H9 (cell line): Measurements from ENCODE around the gene RPE65. TPM values are rescaled to one million over a fixed set of nuclear protein-coding genes. Genes with fewer than 3 reads are reported as not detected.

Source experiments
- DNase-seq: peaks from one replicate; pipeline ENCODE4 v3.0.0-alpha.2; 2017
- H2AFZ ChIP-seq: one replicate; pipeline ENCODE4 v1.6.1; 2013; ENCODE audit warnings: mild to moderate bottlenecking, low read length, control low read depth, moderate library complexity
- H2AK5ac ChIP-seq: 2 replicates; pipeline ENCODE4 v1.6.1; 2013; ENCODE audit warnings: low read length, control low read depth, mixed read lengths; ENCODE audit not compliant: insufficient read length
- H2BK120ac ChIP-seq: one replicate; pipeline ENCODE4 v1.6.1; 2013; ENCODE audit warnings: low read depth, mild to moderate bottlenecking, low read length, control low read depth, inconsistent platforms; ENCODE audit not compliant: poor library complexity, severe bottlenecking
- H2BK12ac ChIP-seq: 2 replicates; pipeline ENCODE4 v1.6.1; 2013; ENCODE audit warnings: low read length, control low read depth, mixed read lengths, low read depth; ENCODE audit not compliant: insufficient read length
- H2BK15ac ChIP-seq: 2 replicates; pipeline ENCODE4 v1.6.1; 2013; ENCODE audit warnings: low read depth, low read length, control low read depth
- H2BK20ac ChIP-seq: one replicate; pipeline ENCODE4 v1.6.1; 2013; ENCODE audit warnings: low read depth, mild to moderate bottlenecking, low read length, control low read depth, inconsistent platforms; ENCODE audit not compliant: poor library complexity, severe bottlenecking
- H2BK5ac ChIP-seq: 2 replicates; pipeline ENCODE4 v1.6.1; 2013; ENCODE audit warnings: low read length, control low read depth, mixed read lengths; ENCODE audit not compliant: insufficient read length
- H3K14ac ChIP-seq: 2 replicates; pipeline ENCODE4 v1.6.1; 2013; ENCODE audit warnings: low read length, control low read depth; ENCODE audit not compliant: insufficient read depth
- H3K18ac ChIP-seq: 2 replicates; pipeline ENCODE4 v1.6.1; 2013; ENCODE audit warnings: low read depth, mild to moderate bottlenecking, mixed read lengths, low read length, control low read depth; ENCODE audit not compliant: insufficient read length
- H3K23ac ChIP-seq: 2 replicates; pipeline ENCODE4 v1.6.1; 2013; ENCODE audit warnings: low read length, control low read depth, mixed read lengths, low read depth; ENCODE audit not compliant: insufficient read length
- H3K23me2 ChIP-seq: 2 replicates; pipeline ENCODE4 v1.6.1; 2013; ENCODE audit warnings: low read depth, mild to moderate bottlenecking, mixed read lengths, low read length, control low read depth; ENCODE audit not compliant: insufficient read length, poor library complexity, severe bottlenecking
- H3K27ac ChIP-seq: 2 replicates; pipeline ENCODE4 v1.5.1; 2013; ENCODE audit warnings: low read length, control low read depth, mixed read lengths, low read depth; ENCODE audit not compliant: insufficient read length
- H3K27me3 ChIP-seq: 2 replicates; pipeline ENCODE4 v1.6.1; 2013; ENCODE audit warnings: low read length, control low read depth, inconsistent platforms; ENCODE audit not compliant: insufficient read depth
- H3K4ac ChIP-seq: 2 replicates; pipeline ENCODE4 v1.6.1; 2013; ENCODE audit warnings: low read depth, mild to moderate bottlenecking, control low read depth, inconsistent platforms, low read length, moderate library complexity
- H3K4me1 ChIP-seq: 2 replicates; pipeline ENCODE4 v1.6.1; 2013; ENCODE audit warnings: low read length, control low read depth, inconsistent platforms; ENCODE audit not compliant: insufficient read depth
- H3K4me2 ChIP-seq: 2 replicates; pipeline ENCODE4 v1.6.1; 2013; ENCODE audit warnings: low read length, control low read depth, mixed read lengths; ENCODE audit not compliant: insufficient read length, insufficient read depth
- H3K56ac ChIP-seq: 2 replicates; pipeline ENCODE4 v1.6.1; 2013; ENCODE audit warnings: low read depth, mild to moderate bottlenecking, mixed read lengths, low read length, control low read depth; ENCODE audit not compliant: insufficient read length
- H3K79me1 ChIP-seq: 2 replicates; pipeline ENCODE4 v1.6.1; 2013; ENCODE audit warnings: low read depth, mild to moderate bottlenecking, moderate library complexity, low read length, control low read depth, inconsistent platforms; ENCODE audit not compliant: insufficient read depth, poor library complexity, severe bottlenecking
- H3K79me2 ChIP-seq: 2 replicates; pipeline ENCODE4 v1.6.1; 2013; ENCODE audit warnings: low read length, control low read depth, inconsistent platforms; ENCODE audit not compliant: insufficient read depth
- H3K9ac ChIP-seq: 2 replicates; pipeline ENCODE4 v1.6.1; 2013; ENCODE audit warnings: low read length, control low read depth, mixed read lengths; ENCODE audit not compliant: insufficient read length; ENCODE audit errors: extremely low read depth
- H3K9me3 ChIP-seq: one replicate; pipeline ENCODE4 v1.6.1; 2013; ENCODE audit warnings: low read depth, low read length, inconsistent platforms; ENCODE audit not compliant: control insufficient read depth
- H3T11ph ChIP-seq: one replicate; pipeline ENCODE4 v1.6.1; 2013; ENCODE audit warnings: mild to moderate bottlenecking, low read length, control low read depth, inconsistent platforms
- H4K20me1 ChIP-seq: one replicate; pipeline ENCODE4 v1.6.1; 2013; ENCODE audit not compliant: control insufficient read depth, insufficient read length, insufficient read depth
- H4K5ac ChIP-seq: 2 replicates; pipeline ENCODE4 v1.6.1; 2013; ENCODE audit warnings: low read depth, mild to moderate bottlenecking, mixed read lengths, low read length, control low read depth; ENCODE audit not compliant: insufficient read length
- H4K8ac ChIP-seq: replicated peaks from 2 replicates; pipeline ENCODE4 v1.6.1; 2013; ENCODE audit warnings: low read length, control low read depth, mixed read lengths, low read depth; ENCODE audit not compliant: insufficient read length
- H4K91ac ChIP-seq: 2 replicates; pipeline ENCODE4 v1.6.1; 2013; ENCODE audit warnings: low read depth, mild to moderate bottlenecking, moderate library complexity, mixed read lengths, low read length, control low read depth; ENCODE audit not compliant: insufficient read length
- H3K27ac Mint-ChIP-seq, 3 experiments: 2 replicates in 2 of 3; 3 replicates in 1 of 3; pipeline ENCODE4 v1.8.0; 2020 to 2021; ENCODE audit warnings: mixed read lengths in 3 of 3, mild to moderate bottlenecking in 1 of 3, moderate library complexity in 1 of 3
- H3K27me3 Mint-ChIP-seq: 2 replicates; pipeline ENCODE4 v1.8.0; 2021; ENCODE audit warnings: low read depth, mild to moderate bottlenecking, moderate library complexity, mixed read lengths
- H3K36me3 Mint-ChIP-seq, 3 experiments: 2 replicates in 2 of 3; 3 replicates in 1 of 3; pipeline ENCODE4 v1.8.0; 2020 to 2021; ENCODE audit warnings: low read depth in 3 of 3, mixed read lengths in 3 of 3; ENCODE audit not compliant: insufficient read depth in 1 of 3
- H3K4me1 Mint-ChIP-seq, 2 experiments: 2 replicates each; pipeline ENCODE4 v1.8.0; 2020; ENCODE audit warnings: mixed read lengths in 2 of 2
- H3K4me3 Mint-ChIP-seq, 2 experiments: 2 replicates in 1 of 2; 3 replicates in 1 of 2; pipeline ENCODE4 v1.8.0; 2020 to 2021; ENCODE audit warnings: mild to moderate bottlenecking in 2 of 2, mixed read lengths in 2 of 2, moderate library complexity in 1 of 2
- H3K9me3 Mint-ChIP-seq, 2 experiments: 2 replicates in 1 of 2; 3 replicates in 1 of 2; pipeline ENCODE4 v1.8.0; 2020; ENCODE audit warnings: mild to moderate bottlenecking in 2 of 2, mixed read lengths in 2 of 2, moderate library complexity in 1 of 2
- WGBS: extraction: QIAGEN DNeasy Blood & Tissue Kit; methylation state at CpG from one replicate; pipeline ENCODE4 v1.1.7; 2013; ENCODE audit warnings: missing lambda C conversion rate, low lambda C conversion rate, mixed read lengths; ENCODE audit not compliant: insufficient read length; ENCODE audit errors: extremely low coverage; 5-methylcytosine and 5-hydroxymethylcytosine counted together
- total RNA-seq: library from RNA; stranded (reverse); gene quantifications from 2 replicates; pipeline ENCODE4 v1.2.1, GENCODE V29; 2021
- TF ChIP-seq, protein P1 (sequence below): fragments of 200-600 bp; sonication (generic); conservative IDR thresholded peaks from 3 replicates; pipeline ENCODE4 v1.8.0; 2021; ENCODE audit warnings: antibody characterized with exemption, mild to moderate bottlenecking

The RPE65 gene
- total RNA-seq, 1 experiment from 2014 or later, result not detected

- H3K9ac ChIP-seq, result no peak overlapping the region
- WGBS, result no CpG with 5 or more reads among the region's 4 CpGs
- no peak overlapping the region for H4K5ac ChIP-seq
- H3K4me1 ChIP-seq, result no peaks in the 10 kb centered on the region
- H3K56ac ChIP-seq, result no peak overlapping the region
- H3K27me3 ChIP-seq, result no peaks in the 10 kb centered on the region
- H3K23ac ChIP-seq, result no peak overlapping the region
- H4K20me1 ChIP-seq, result no peaks in the 10 kb centered on the region
- Mint-ChIP-seq H3K27ac (no peak overlapping the region), H3K27me3 (no peaks in the 10 kb centered on the region), H3K4me3 (no peak overlapping the region), H3K36me3 (no peaks in the 10 kb centered on the region), H3K9me3 (no peaks in the 10 kb centered on the region), H3K4me1 (peaks cover 10 to 13% of the 10 kb centered on the region in 2 experiments)
- H2BK120ac ChIP-seq, result no peak overlapping the region
- H2BK5ac ChIP-seq, result no peak overlapping the region
- no peak overlapping the region for H3K14ac ChIP-seq
- no peak overlapping the region for H4K8ac ChIP-seq
- H3K79me1 ChIP-seq, result no peaks in the 10 kb centered on the region
- H2AFZ ChIP-seq, result no peak overlapping the region
- no peak overlapping the region for H3K4ac ChIP-seq
- H2BK20ac ChIP-seq, result no peak overlapping the region
- H3K4me2 ChIP-seq, result no peak overlapping the region
- H4K91ac ChIP-seq, result no peak overlapping the region
- no peak overlapping the region for H2AK5ac ChIP-seq
- H3T11ph ChIP-seq, result no peak overlapping the region
- no peak overlapping the region for H2BK15ac ChIP-seq
- DNase-seq, result no peak
- no peak overlapping the region for H3K18ac ChIP-seq
- no peak overlapping the region for H2BK12ac ChIP-seq
- no peaks in the 10 kb centered on the region for H3K79me2 ChIP-seq
- TF ChIP-seq, protein P1, sequence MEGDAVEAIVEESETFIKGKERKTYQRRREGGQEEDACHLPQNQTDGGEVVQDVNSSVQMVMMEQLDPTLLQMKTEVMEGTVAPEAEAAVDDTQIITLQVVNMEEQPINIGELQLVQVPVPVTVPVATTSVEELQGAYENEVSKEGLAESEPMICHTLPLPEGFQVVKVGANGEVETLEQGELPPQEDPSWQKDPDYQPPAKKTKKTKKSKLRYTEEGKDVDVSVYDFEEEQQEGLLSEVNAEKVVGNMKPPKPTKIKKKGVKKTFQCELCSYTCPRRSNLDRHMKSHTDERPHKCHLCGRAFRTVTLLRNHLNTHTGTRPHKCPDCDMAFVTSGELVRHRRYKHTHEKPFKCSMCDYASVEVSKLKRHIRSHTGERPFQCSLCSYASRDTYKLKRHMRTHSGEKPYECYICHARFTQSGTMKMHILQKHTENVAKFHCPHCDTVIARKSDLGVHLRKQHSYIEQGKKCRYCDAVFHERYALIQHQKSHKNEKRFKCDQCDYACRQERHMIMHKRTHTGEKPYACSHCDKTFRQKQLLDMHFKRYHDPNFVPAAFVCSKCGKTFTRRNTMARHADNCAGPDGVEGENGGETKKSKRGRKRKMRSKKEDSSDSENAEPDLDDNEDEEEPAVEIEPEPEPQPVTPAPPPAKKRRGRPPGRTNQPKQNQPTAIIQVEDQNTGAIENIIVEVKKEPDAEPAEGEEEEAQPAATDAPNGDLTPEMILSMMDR, result no peak; the same call in 2 of the 3 replicates
- no peaks in the 10 kb centered on the region for H3K23me2 ChIP-seq
- H3K9me3 ChIP-seq, result no peaks in the 10 kb centered on the region
- no peak overlapping the region for H3K27ac ChIP-seq
Measured at GRCh38 chr1:68442006-68442405, 7.7 kb downstream of the RPE65 start.
